ENCODE measurements around the gene ASB16.

- TF ChIP-seq CTCF (IDR thresholded peaks at IDR 0.05 in 2 of 3, conservative IDR thresholded peaks at IDR 0.05 in 1 of 3; ENCODE audit: insufficient read depth in 2 of 3, low read depth in 1 of 3, low read length in 3 of 3) (no peak), E2F4 (CRISPR knock-in tag; IDR thresholded peaks at IDR 0.05; ENCODE audit: low read depth) (no peak)
These were observed 3.9 kb downstream of the ASB16 start for GRCh38 chr17:44174427-44174826.
